ENCODE data around the gene ALOX5AP.

The ALOX5AP gene

DNA sequence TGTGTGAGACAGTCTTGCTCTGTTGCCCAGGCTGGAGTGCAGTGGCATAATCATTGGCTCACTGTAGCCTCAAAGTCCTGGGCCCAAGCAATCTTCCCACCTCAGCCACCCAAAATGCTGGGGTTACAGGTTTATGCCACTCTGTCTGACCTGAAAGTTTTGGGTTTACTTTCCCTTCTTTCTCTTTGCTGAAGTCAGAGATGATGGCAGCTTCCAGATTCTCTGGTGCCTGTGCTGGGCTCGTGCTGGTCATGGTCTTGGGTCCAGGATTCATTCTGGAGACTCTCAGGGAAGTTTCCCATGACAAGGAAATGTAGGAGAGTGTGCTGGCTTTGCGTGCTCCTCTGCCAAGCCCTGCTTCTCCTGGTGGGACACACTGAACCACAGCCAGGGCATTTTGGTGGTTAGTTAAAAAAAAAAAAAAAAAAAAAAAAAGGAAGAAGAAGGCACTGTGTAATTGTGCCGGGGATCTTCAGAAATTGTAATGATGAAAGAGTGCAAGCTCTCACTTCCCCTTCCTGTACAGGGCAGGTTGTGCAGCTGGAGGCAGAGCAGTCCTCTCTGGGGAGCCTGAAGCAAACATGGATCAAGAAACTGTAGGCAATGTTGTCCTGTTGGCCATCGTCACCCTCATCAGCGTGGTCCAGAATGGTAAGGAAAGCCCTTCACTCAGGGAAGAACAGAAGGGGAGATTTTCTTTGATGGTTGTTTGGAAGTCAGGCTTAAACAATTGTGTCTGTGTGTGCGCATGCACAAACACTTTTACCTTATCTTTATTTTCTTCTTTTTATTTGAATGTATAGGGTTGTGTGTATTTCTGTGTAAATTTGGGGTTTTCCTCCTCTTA is at the start of gene ALOX5AP:
ALOX5AP (plus strand) TSS at position 519 of the 847 bp plus-strand sequence; CDS start at position 582, 63 bp downstream.
- DNase-seq (ENCODE audit: low spot score) = no peak

DNA sequence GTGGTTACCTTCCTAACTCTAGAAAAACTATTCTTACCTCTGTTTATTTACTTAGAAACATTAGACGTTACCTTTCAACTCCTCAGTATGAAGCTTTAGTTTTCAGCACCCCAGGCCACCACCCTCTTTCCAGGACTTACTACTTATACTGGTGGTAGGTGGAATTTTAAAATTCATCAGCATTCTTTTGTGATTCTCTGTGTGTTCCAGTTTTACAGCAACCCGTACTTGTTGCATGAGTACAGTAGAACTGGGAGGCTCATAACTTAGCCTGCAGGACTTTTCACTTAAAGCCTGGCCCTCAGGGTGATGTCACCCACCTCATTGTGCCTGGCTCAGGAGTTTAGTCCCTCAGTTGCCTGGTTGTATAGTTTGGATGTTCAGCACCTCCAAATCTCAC is 49.4 kb upstream of the ALOX5AP start:
- DNase-seq (ENCODE audit: low spot score) = no peak

DNA sequence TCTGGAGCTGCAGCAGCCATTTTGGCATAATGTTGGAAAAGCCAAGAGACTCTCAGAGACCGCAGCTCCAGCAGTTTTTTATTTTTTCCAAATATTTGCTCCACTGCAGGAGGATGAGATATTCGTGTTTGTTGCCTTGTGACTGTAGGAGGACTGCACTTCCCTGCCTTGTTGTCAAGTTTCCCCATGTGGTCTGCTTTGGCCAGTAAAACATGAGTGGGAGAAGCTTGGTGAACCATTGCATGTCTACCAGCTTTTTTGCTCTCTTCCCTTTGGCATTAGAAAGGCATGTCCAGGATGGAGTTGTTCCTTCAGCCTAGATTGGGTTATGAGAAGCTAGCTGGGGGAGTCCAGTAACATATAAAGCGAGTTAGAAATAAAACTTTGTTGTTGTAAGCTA is 47.7 kb upstream of the ALOX5AP start:
- no peak for DNase-seq (ENCODE audit: low spot score)

DNA sequence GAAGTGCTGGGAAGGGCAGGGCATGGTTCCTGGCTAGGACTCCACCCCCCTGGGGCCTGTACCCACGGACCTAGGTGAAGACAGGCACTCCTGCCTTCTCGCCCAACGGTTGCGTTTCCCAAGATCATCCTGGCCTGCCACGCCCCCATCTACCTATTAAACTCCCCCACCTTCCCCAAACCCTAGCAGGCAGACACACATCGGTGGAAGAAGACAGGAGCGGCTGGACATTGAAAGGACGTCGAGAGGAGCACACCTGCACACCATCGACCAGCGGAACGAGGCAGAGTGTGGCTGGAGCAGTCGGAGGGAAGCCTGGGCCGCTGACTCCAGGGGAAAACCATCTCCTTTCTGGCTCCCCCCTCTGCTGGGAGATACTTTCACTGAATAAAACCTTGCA is 45.6 kb upstream of the ALOX5AP start:
- DNase-seq (ENCODE audit: low spot score) = no peak

DNA sequence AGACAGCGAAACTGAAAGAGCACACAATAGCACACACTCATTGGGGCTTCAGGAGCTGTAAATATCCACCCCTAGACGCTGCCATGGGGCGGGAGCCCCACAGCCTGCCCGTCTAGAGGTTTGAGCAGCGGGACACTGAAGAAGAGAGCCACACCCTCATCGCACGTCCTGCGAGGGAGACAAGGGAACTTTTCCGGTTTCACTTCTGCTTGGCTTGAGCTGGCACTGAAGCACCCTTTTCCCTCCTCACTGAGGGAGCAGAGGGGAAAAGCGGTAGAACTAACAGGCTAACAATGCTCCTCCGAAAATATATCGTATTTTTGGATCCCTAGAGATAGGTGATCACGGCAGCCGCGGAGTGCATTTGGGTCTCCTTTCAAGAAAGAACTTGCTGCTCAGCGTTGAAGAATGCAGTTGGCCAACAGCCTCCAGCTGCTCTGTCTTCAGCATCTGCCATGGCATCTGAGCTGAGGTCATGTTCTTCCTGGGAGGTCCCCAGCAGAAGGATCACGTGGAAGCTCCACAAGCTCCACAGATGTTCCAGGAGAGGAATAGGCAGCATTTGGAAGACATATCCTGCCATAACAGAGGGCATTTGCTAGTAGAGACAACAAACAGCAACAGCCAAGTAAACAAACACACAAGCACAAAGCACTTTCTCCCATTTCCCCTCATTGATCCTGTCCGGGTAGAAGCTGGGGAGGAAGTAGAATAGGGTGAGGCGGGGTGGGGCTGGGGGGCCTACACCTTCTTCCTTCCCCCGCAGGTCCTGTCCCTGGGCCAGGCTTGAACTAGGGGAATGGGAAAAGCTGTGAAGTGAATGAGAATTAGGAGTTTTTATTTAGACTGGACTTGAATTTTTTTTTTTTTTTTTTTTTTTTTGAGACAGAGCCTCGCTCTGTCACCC is 44.8 kb upstream of the ALOX5AP start:
- no peak for DNase-seq (ENCODE audit: low spot score)

DNA sequence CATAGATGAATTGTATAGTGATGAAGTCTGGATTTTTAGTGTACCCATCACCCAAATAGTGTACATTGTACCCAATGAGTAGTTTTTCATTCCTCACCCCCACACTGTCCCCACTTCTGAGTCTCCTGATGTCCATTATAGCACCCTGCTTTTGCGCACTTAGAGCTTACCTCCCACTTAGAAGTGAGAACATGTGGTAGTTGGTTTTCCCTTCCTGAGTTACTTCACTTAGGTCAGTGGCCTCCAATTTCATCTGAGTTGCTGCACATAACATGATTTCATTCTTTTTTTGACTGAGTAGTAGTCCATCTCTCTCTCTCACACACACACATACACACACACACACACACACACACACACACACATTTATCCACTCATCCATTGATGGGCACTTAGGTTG is 43.2 kb upstream of the ALOX5AP start:
- no peak for DNase-seq (ENCODE audit: low spot score)

DNA sequence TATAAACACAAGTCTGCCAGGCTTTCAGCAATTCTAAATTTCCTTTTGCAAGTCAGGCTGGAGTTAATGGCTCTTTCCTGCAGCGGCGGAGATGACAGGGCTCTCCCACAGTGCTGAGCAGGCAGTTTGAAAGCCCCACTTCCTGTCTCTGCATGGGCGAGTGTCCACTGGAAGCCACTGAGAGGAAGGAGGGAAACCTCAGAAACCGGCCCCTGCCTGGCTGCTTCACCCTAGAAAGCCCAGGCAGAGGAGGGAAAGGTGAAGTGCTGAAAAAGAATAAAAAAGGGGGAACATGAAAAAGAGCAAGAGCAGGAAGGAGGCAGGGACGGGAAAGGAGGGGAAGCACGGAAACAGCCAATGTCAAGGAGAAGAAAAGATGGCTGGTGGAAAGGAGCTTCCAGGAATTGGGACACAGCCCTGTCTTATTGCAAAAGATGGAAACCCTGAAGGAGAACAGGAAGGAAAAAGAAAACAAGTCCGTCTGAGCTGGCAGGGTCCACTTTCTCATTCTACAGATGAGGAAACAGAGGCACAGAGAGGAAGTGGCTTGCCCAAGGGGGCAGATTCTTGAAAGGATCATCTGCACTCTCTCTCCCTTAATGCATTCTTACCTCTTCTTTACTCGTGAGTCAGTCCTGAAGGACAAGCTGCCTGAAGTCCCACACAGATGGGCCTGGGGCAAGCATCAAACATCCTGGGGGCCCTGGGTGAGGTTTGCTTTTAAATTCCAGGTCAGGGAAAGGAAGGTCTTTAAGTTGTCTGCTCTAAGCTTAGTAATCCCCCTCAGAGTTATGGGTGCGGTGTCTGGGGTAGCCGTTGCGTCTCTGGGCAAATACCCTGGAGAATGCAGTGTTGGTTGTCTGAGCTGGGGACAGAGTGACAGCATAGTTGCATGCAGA is 38.8 kb upstream of the ALOX5AP start:
- no peak for DNase-seq (ENCODE audit: low spot score)

DNA sequence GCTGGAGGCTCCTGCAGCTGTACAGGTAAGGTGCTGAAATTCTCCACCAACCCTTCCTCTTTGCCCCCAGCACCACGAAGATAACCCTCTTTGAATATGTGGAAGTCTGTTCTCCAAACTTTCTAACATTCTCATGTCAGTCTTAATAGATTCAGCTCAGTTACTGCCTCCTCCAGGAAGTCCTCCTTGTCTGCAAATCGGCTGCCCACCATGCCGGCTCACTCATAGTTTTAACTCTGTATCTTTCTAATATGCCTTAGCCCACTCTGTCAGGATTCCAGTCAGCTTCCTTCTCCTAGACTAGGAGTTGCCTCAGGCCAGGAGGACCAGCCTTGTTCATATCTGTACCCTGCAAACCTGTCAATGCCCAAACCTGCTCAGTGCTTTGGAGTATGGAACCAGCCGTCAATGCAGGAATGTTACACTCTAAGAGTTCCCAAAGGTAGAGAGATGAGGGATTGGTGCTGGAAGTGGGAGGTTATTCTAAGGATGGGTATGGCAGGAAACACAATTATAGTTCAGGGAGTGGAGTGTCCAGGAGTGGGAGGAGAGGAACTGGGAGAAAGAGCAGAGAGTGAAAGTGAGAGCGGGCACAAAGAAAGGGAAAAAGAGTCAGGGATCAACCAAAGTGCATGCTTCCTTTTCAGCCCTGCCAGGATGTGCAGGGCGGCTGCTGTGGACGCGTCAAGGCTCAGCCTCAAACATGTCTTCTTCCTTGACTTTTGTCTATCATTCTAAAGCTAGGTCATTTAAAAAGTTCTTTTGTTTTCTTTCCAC is 38.0 kb upstream of the ALOX5AP start:
- DNase-seq (ENCODE audit: low spot score) = no peak

DNA sequence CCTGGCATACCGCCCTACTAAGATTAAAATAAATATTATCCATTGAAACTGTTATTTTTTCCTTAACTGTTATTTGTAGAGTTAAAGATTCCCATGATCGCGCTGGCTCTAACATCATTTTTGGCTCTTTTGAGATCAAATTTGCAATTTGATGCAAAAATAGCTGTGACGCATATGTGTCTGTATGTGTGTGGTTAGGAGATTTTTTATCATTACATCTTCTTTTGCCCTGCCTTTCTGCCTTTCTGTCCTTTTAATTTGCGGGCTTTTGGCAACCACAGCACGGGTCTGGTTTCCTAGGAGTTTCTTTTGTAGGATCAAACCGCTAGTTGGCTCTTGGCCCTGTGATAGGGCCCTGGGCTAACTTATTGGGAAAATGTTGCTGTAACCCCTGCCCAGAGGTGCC is 37.3 kb upstream of the ALOX5AP start:
- no peak for DNase-seq (ENCODE audit: low spot score)

DNA sequence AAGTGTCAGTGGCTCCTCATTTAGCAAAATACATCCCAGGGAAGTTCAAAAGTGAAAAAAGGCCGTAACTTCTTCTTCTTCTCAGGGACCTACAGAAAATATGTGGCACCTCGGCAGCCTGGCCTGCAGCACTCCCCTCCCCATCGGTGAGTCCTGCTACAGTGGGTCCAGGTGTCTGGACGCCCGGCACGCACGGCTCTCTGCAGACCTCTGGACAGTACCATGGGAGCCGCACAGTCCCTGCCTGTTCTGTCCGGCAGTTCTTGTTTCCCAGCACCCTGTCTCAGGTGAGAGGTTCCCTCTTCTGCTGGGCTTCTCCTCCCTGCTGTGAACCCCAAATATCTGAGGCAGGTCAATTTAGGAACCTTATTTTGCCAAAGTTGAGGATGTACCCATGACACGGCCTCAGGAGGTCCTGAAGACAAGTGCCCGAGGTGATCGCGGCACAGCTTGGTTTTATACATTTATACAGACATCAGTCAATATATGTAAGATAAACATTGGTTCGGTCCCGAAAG is 36.8 kb upstream of the ALOX5AP start:
- no peak for DNase-seq (ENCODE audit: low spot score)

DNA sequence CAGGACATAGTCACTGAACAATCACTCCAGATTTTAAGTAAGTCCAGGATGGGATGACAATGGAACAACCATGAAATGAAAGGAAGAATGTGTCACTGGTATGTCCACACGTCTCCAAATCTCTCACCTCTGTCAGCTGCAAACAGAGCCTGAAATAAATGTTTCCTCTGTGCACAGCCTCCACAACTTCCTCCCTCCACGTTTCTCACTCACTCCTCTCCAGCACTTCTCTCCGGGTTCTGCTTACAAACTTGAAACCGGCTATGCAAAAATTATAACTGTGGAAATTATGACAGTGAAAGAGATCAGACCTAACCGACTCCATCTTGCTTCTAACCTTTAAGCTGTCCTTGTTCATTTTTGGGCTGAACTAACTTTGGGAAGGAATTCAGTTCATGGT is 35.0 kb upstream of the ALOX5AP start:
- no peak for DNase-seq (ENCODE audit: low spot score)

DNA sequence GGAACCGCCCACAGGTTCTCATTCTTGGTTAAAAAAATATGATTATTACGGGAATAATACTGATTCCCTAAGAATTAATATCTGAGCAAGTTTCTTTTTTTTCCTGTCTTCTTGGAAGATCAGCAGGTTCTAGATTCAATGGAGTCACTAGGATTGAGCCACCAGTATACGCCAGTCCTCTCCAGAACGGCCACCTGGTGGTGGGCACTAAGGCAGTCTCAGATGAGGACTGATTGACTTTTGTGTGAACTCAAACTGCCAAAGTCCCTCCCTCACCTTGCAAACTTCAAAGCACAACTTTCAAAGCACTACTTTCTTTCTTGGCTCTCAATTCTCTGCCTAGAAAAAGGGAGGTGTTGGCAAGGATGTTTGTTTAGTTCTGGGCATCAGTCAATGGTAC is 33.3 kb upstream of the ALOX5AP start:
- DNase-seq (ENCODE audit: low spot score) = no peak

DNA sequence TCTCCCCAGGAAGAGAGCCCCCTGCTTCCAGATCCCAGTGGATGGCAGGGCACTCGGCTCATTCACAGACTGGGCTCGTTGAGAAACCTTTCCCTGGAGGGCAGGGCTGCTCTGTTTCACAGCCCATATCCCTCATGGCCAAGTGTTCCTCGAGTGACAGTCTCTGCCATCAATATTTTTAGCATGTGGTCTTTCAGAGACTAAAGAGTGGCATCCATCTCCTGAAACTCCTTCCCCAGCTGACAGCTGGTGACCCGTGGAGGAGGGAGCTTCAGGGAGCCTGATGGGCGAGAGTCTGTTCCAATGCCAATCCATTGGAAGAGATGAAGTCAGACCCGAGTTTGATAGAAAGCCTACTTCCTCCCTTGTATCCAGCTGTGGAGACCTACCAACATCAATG is 30.7 kb upstream of the ALOX5AP start:
- no peak for DNase-seq (ENCODE audit: low spot score)

DNA sequence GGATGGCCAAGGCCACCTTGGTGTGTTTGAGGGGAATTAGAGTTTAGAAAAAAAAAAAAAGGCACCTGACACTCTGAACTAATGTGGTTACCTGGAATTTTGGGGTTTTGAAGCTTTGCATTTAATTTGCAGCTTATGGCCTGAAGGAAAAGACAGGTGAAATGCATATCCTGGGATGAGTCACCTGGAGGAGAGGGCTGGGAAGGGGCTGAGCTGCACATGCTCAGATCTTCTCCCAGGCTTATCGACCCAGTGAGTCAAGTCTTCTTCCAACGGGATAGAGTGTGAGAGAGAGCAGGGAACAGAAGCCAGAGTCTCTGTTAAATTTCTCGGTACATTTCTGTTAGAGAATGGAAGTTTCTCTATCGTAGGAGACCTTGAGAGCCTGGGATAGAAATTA is 29.7 kb upstream of the ALOX5AP start:
- DNase-seq (ENCODE audit: low spot score) = no peak

DNA sequence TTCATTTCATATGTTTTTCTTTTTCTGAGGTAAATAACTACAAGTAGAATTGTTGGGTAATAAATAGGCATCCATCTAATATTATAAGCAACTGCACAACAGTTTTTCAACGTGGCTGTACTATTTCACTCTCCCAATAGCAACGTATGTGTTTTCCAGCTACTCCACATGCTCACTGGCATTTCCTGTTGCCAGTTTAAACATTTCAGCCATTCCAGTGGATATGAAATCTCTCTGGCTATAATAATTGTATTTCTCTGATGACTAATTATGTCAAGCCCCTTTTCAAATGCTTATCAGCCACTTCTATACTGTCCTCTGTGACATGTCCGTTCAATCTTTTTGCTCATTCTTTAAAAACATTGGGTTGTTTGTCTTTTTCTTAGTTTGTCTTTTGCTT is 26.8 kb upstream of the ALOX5AP start:
- DNase-seq (ENCODE audit: low spot score) = no peak

DNA sequence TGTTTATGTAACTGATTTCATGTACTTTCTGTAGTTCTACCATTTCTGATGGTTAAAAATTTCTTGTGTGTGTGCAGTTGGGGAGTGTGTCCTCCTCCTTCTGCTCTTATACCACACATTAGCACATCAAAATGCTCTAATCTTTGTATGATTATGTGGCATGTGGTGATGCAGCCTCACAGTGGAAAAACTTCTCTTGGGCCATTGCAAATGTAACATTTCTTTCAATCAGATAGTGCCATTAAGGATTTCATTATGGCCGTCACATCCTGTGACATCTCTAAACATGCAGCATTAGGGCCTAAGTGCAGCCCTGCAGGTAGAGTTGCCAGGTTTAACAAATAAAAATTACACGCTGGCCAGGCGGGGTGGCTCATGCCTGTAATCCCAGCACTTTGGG is 24.9 kb upstream of the ALOX5AP start:
- no peak for DNase-seq (ENCODE audit: low spot score)

DNA sequence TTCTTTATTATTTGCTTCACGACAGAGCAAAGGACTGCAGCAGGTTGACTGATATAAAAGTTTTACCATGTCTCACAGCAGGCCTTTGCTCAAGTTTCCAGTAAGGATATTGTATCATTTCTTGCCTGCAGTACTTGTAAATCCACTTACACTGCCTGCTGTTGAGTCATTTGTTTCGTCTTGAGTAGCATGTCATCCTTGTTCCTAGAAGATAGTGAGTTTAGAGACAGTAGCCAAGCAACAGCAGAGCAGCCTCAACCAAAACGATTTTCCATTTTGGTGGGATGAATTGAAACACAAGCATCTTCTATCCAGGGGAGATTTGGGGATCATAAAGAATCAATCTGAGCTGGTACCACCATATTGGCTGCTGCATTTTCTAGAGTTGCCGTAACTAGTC is 24.0 kb upstream of the ALOX5AP start:
- no peak for DNase-seq (ENCODE audit: low spot score)

DNA sequence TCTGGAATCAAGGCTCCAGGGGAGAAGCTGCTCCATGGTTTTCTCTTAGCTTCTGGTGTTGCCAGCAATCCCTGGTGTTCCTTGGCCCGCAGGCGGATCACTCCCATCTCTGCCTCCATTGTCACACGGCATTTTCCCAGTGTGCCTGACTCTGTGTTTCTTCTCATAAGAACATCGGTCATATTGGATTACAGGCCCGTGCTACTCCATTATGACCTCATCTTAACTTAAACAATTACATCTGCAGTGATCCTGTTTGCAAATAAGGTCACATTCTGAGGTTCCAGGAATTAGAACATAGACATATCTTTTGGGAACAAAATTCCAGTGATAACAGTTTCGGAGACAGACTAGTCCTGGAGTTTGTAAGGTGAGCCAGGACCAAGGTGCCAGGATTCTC is 23.5 kb upstream of the ALOX5AP start:
- DNase-seq (ENCODE audit: low spot score) = no peak

DNA sequence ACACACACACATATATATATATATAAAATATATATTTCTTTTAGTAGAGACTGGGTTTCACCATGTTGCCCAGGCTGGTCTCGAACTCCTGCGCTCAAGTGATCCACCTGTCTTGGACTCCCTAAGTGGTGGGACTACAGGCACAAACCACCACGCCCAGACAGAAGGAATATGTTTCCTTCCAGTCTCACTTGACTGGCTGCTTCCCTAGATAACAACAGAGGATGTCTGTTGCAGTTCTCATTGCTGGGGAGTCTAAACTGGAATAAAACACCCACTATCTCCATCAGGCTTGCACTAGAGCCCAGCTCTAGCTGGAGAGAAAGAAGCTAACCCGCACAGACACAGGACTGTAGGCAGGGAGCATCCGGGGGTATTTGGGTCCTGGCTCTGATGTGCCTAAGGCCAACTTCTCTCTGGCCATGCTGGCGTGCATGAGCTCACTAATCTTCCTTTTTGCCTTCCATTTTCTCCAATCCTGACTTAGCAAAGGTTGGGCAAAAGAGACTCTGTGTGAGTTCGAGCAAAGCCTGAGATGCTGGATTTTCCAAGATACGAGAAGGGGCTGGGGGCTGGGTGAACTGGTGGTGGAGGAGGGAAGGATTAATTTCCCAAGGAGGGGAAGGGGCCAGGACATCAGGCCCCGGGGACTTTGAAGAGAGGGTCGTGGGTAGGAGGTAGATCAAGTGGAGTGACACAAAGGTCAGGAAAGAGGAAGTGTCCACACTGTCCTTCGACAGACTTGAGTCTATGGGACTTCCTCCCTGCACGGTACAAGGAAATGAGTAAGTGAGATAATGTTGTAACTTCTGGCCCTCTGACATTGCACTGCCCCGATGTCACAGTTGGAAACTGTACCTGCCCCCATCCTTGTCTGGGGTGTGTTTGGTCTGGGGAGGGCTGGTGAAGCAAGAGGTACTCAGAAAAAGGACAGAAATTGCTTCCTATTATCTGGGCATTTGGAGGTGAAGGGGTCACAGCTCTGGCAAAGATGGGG is 22.5 kb upstream of the ALOX5AP start:
- DNase-seq (ENCODE audit: low spot score) = no peak
